Measurements from ENCODE around the gene RBM46.

- no peak for TF ChIP-seq CREB1 (CRISPR knock-in tag; IDR thresholded peaks at IDR 0.05)
- no peak for TF ChIP-seq USF2 (CRISPR knock-in tag; IDR thresholded peaks at IDR 0.05)
- TF ChIP-seq ATF3 (CRISPR knock-in tag; conservative IDR thresholded peaks at IDR 0.05) = no peak
- TF ChIP-seq CTCF (IDR thresholded peaks at IDR 0.05) = no peak
- TF ChIP-seq NR1H2 (CRISPR knock-in tag; IDR thresholded peaks at IDR 0.05) = no peak
- no peak for TF ChIP-seq ZNF532 (CRISPR knock-in tag; IDR thresholded peaks at IDR 0.05; ENCODE audit: borderline replicate concordance)
- TF ChIP-seq ZNF317 (CRISPR knock-in tag; IDR thresholded peaks at IDR 0.05; ENCODE audit: borderline replicate concordance, low read depth) = no peak
- no peak for TF ChIP-seq PRDM15 (CRISPR knock-in tag; IDR thresholded peaks at IDR 0.05)
- no peak for TF ChIP-seq HMGA2 (CRISPR knock-in tag; IDR thresholded peaks at IDR 0.05)
- no peak for TF ChIP-seq TCF7 (CRISPR knock-in tag; IDR thresholded peaks at IDR 0.05; ENCODE audit: low read depth)
- TF ChIP-seq USF1 (CRISPR knock-in tag; IDR thresholded peaks at IDR 0.05) = no peak
- TF ChIP-seq STAT6 (CRISPR knock-in tag; conservative IDR thresholded peaks at IDR 0.05; ENCODE audit: low read depth) = no peak
Observed at GRCh38 chr4:154838155-154838554, 57.1 kb downstream of the RBM46 start.
